Measurements from ENCODE around the gene PHF5A.

- TF ChIP-seq CTCF (IDR thresholded peaks at IDR 0.05): no peak
- TF ChIP-seq POLR2A (IDR thresholded peaks at IDR 0.05): no peak
These were observed 42.7 kb downstream of the PHF5A start for GRCh38 chr22:41425660-41426365.

Measured in testis (tissue), 2 donors.